Neural progenitor cell (in vitro differentiated cells): ENCODE data around the gene APOB. TPM values are rescaled to one million over a fixed set of nuclear protein-coding genes. Genes with fewer than 3 reads are reported as not detected.

ENCODE experiments used
- DNase-seq: peaks from one replicate; pipeline ENCODE4 v3.0.0-alpha.2; 2016; ENCODE audit warnings: low spot score
- H2AFZ ChIP-seq: fragments of 200-600 bp; sonication (generic); replicated peaks from 2 replicates; pipeline ENCODE4 v1.6.1; 2016; ENCODE audit warnings: antibody characterized with exemption
- H3F3A ChIP-seq: fragments of 200-600 bp; sonication (generic); 2 replicates; pipeline ENCODE4 v1.6.1; 2016; ENCODE audit warnings: antibody characterized with exemption, low read depth
- H3K27ac ChIP-seq: fragments of 200-600 bp; sonication (generic); 2 replicates; pipeline ENCODE4 v1.5.1; 2016; ENCODE audit warnings: mild to moderate bottlenecking
- H3K27me3 ChIP-seq: fragments of 200-600 bp; sonication (generic); 2 replicates; pipeline ENCODE4 v1.6.1; 2016; ENCODE audit warnings: mild to moderate bottlenecking, moderate library complexity
- H3K36me3 ChIP-seq: fragments of 200-600 bp; sonication (generic); 2 replicates; pipeline ENCODE4 v1.5.1; 2016
- H3K4me1 ChIP-seq: fragments of 200-600 bp; sonication (generic); 2 replicates; pipeline ENCODE4 v1.6.1; 2016; ENCODE audit warnings: mixed run types
- H3K4me2 ChIP-seq: fragments of 200-600 bp; sonication (generic); 2 replicates; pipeline ENCODE4 v1.6.1; 2016
- H3K4me3 ChIP-seq: fragments of 200-600 bp; sonication (generic); 2 replicates; pipeline ENCODE4 v1.5.1; 2016
- H3K79me2 ChIP-seq: fragments of 200-600 bp; sonication (generic); 2 replicates; pipeline ENCODE4 v1.6.1; 2016; ENCODE audit warnings: low read depth
- H3K9ac ChIP-seq: fragments of 200-600 bp; sonication (generic); 2 replicates; pipeline ENCODE4 v1.6.1; 2016
- H3K9me3 ChIP-seq: fragments of 200-600 bp; sonication (generic); 2 replicates; pipeline ENCODE4 v1.5.1; 2016; ENCODE audit warnings: low read depth
- H4K20me1 ChIP-seq: fragments of 200-600 bp; sonication (generic); 2 replicates; pipeline ENCODE4 v1.6.1; 2016; ENCODE audit warnings: low read depth
- H3K27ac Mint-ChIP-seq: 3 replicates; pipeline ENCODE4 v1.8.0; 2021; ENCODE audit warnings: mixed read lengths
- H3K27me3 Mint-ChIP-seq: 2 replicates; pipeline ENCODE4 v1.8.0; 2022; ENCODE audit warnings: low read depth, mild to moderate bottlenecking, inconsistent platforms, moderate library complexity, mixed read lengths; ENCODE audit not compliant: insufficient read depth
- H3K36me3 Mint-ChIP-seq: 3 replicates; pipeline ENCODE4 v1.8.0; 2021; ENCODE audit warnings: mixed read lengths
- H3K4me1 Mint-ChIP-seq: 3 replicates; pipeline ENCODE4 v1.8.0; 2021; ENCODE audit warnings: mixed read lengths
- H3K4me3 Mint-ChIP-seq: 3 replicates; pipeline ENCODE4 v1.8.0; 2021; ENCODE audit warnings: mild to moderate bottlenecking, moderate library complexity, mixed read lengths
- H3K9me3 Mint-ChIP-seq: 3 replicates; pipeline ENCODE4 v1.8.0; 2020; ENCODE audit warnings: mixed read lengths
- CTCF ChIP-seq: fragments of 200-600 bp; sonication (generic); IDR thresholded peaks from 2 replicates; pipeline ENCODE4 v1.5.1; 2017; ENCODE audit warnings: antibody characterized with exemption, mild to moderate bottlenecking
- EZH2 ChIP-seq: fragments of 200-600 bp; sonication (generic); IDR thresholded peaks from 2 replicates; pipeline ENCODE4 v1.6.1; 2017; ENCODE audit warnings: antibody characterized with exemption, mild to moderate bottlenecking, moderate library complexity
- EZH2phosphoT487 ChIP-seq: fragments of 200-600 bp; sonication (generic); IDR thresholded peaks from 2 replicates; pipeline ENCODE4 v1.6.1; 2017; ENCODE audit warnings: antibody characterized with exemption
- total RNA-seq: library from RNA; depleted of rRNA; stranded (reverse); fragments of >200 nt; gene quantifications from 2 replicates; pipeline ENCODE4 v1.2.3, GENCODE V29; 2015; ENCODE audit warnings: low replicate concordance

APOB gene
- total RNA-seq, 1 donor from 2014 or later: 0.47 TPM

- H3K4me1 ChIP-seq: peaks cover 15% of the 10 kb centered on the region
- no peak overlapping the region for H3K27ac ChIP-seq
- no peaks in the 10 kb centered on the region for H4K20me1 ChIP-seq
- H3K4me3 ChIP-seq: no peak overlapping the region
- H3K27me3 ChIP-seq: no peaks in the 10 kb centered on the region
- no peak overlapping the region for H2AFZ ChIP-seq
- peaks cover 70% of the 10 kb centered on the region for H3K4me1 Mint-ChIP-seq
- TF ChIP-seq EZH2 (no peak), EZH2phosphoT487 (no peak), CTCF (no peak)
- H3K36me3 ChIP-seq: no peaks in the 10 kb centered on the region
- H3K36me3 Mint-ChIP-seq: no peaks in the 10 kb centered on the region
- no peak overlapping the region for H3K27ac Mint-ChIP-seq
- peak overlapping the region; percentile 48 for H3K4me2 ChIP-seq
- H3F3A ChIP-seq: peaks cover 6% of the 10 kb centered on the region
- no peaks in the 10 kb centered on the region for H3K9me3 ChIP-seq
- peaks cover 4% of the 10 kb centered on the region for H3K9me3 Mint-ChIP-seq
- no peak overlapping the region for H3K4me3 Mint-ChIP-seq
- DNase-seq: no peak
- no peaks in the 10 kb centered on the region for H3K79me2 ChIP-seq
- peaks cover 25% of the 10 kb centered on the region for H3K27me3 Mint-ChIP-seq
- no peak overlapping the region for H3K9ac ChIP-seq
Measured at GRCh38 chr2:20984408-20984807, 59.5 kb downstream of the APOB start.

- H3K27me3 Mint-ChIP-seq: peaks cover 25% of the 10 kb centered on the region
- Histone ChIP-seq H4K20me1 (no peaks in the 10 kb centered on the region), H3K4me1 (peaks cover 15% of the 10 kb centered on the region), H3K9me3 (no peaks in the 10 kb centered on the region), H2AFZ (no peak overlapping the region), H3K79me2 (no peaks in the 10 kb centered on the region), H3K4me3 (no peak overlapping the region), H3K9ac (no peak overlapping the region), H3K27ac (no peak overlapping the region), H3K27me3 (no peaks in the 10 kb centered on the region), H3F3A (peaks cover 6% of the 10 kb centered on the region), H3K36me3 (no peaks in the 10 kb centered on the region), H3K4me2 (no peak overlapping the region)
- H3K36me3 Mint-ChIP-seq: no peaks in the 10 kb centered on the region
- H3K9me3 Mint-ChIP-seq: peaks cover 4% of the 10 kb centered on the region
- H3K27ac Mint-ChIP-seq: no peak overlapping the region
- H3K4me3 Mint-ChIP-seq: no peak overlapping the region
- no peak for TF ChIP-seq CTCF
- no peak for TF ChIP-seq EZH2phosphoT487
- TF ChIP-seq EZH2: no peak
- no peak for DNase-seq
- peaks cover 65% of the 10 kb centered on the region for H3K4me1 Mint-ChIP-seq
Measured at GRCh38 chr2:20983844-20984243, 60.0 kb downstream of the APOB start.

DNA sequence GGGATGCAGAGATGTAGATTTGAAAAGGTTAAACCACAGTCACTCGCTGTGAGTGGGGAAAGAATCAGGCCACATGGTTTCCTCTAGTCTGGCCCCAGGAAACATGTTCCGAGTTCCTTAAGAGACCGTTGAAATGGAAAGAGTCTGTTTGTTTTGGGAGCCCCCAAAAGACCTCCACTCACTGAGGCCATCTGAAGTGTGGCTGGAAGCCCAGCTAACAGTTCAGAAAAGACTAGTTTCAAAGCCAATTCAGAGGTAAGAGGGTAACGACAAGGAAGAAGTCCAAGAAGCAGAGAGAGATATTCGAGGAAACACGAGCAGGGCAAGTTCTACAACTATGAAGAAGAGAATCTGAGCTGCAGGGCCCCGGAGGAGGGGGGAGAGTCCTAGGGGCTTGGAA is 61.0 kb downstream of the APOB start:
- H3K27me3 ChIP-seq: no peaks in the 10 kb centered on the region
- H3K36me3 ChIP-seq: no peaks in the 10 kb centered on the region
- peaks cover 15% of the 10 kb centered on the region for H3K4me1 ChIP-seq
- peaks cover 6% of the 10 kb centered on the region for H3F3A ChIP-seq
- H3K9ac ChIP-seq: no peak overlapping the region
- no peak overlapping the region for H3K4me3 ChIP-seq
- H3K4me2 ChIP-seq: no peak overlapping the region
- H4K20me1 ChIP-seq: no peaks in the 10 kb centered on the region
- TF ChIP-seq CTCF (no peak), EZH2 (no peak), EZH2phosphoT487 (no peak)
- H3K4me3 Mint-ChIP-seq: no peak overlapping the region
- no peak overlapping the region for H2AFZ ChIP-seq
- H3K9me3 Mint-ChIP-seq: peaks cover 7% of the 10 kb centered on the region
- peaks cover 61% of the 10 kb centered on the region for H3K4me1 Mint-ChIP-seq
- H3K9me3 ChIP-seq: no peaks in the 10 kb centered on the region
- H3K79me2 ChIP-seq: no peaks in the 10 kb centered on the region
- peaks cover 16% of the 10 kb centered on the region for H3K27me3 Mint-ChIP-seq
- no peak for DNase-seq
- no peaks in the 10 kb centered on the region for H3K36me3 Mint-ChIP-seq
- no peak overlapping the region for H3K27ac ChIP-seq
- no peak overlapping the region for H3K27ac Mint-ChIP-seq
